ENCODE data around the gene RNF11.
"Not testable (repeated sequence)": the region's sequence is repeated elsewhere in the genome, so short reads cannot be mapped to it uniquely, and the experiment has no call there.

Gene RNF11

DNA sequence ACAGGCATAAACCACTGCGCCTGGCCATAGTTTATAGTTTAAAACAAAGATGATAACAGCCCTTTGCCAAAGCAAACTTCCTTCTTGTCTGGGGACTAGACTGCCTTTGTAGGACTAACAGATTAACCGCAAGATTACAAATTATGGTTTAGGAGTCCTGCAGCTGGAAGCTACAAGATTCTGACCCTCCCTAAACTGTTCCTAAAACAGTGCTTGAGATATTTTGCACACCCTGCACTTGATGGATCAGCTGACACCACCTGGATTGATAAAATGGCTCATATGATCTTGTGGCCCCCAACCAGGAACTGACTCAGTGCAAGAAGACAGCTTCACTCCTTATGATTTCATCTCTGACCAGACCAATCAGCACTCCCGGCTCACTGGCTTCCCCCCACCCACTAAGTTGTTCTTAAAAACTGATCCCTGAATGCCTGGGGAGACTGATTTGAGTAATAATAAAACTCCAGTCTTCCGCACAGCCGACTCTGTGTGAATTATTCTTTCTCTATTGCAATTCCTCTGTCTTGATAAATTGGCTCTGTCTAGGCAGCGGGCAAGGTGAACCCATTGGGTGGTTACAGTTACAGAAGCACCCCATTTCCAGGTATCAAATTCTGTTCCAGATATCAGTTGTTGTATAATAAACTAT, 13.8 kb upstream of the RNF11 start:
- TF ChIP-seq POLR2AphosphoS5 (IDR thresholded peaks at IDR 0.05; ENCODE audit: borderline replicate concordance, low read depth, low read length), result no peak
- H3K27ac ChIP-seq, result no peak overlapping the region
- no peak overlapping the region for H3K9ac ChIP-seq (ENCODE audit: insufficient read length)
- H3K4me3 ChIP-seq, result no peak overlapping the region
- DNase-seq (ENCODE audit: low read depth, low spot score), result no peak
- no peaks in the 10 kb centered on the region for H3K9me3 ChIP-seq (ENCODE audit: low read depth, low read length)
- H3K36me3 ChIP-seq (ENCODE audit: insufficient read depth, low read length), result no peaks in the 10 kb centered on the region

DNA sequence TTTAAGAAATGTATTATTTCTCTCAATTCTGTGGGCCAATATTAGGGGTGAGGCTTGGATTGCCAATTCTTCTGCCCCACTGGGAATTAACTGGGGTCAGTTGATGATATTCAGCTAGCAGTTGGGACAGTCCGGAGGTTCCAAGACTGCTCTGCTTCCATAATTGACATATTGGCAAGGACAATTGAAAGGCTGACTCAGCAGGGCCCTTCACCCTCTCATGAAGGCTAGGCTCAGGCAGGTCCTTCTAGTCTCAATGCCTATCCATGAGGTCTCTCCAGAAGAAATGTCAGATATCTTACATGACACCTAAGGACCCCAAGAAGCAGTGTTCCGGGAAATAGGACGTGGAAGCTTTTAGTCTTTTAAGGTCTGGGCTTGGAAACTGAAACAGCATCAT, 13.3 kb upstream of the RNF11 start:
- TF ChIP-seq POLR2AphosphoS5 (IDR thresholded peaks at IDR 0.05; ENCODE audit: borderline replicate concordance, low read depth, low read length) (no peak), FOXP2 (optimal IDR thresholded peaks at IDR 0.05; ENCODE audit: control extremely low read depth, extremely low read length, insufficient read depth) (no peak), EZH2 (IDR thresholded peaks at IDR 0.05) (no peak)

DNA sequence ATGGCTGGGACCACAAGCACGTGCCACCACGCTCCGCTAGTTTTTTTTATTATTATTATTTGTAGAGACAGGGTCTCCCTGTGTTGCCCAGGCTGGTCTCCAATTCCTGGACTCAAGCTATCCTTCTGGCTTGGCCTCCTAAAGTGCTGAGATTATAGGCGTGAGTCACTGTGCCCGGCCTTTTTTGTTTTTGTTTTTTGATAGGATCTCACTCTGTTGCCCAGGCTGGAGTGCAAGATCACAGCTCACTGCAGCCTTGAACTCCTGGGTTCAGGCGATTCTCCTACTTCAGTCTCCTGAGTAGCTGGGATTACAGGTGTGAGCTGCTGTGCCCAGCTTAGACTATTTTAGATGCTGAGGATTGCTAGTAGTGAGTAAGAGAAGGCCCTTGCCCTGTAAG, 11.8 kb upstream of the RNF11 start:
- TF ChIP-seq POLR2AphosphoS5 (IDR thresholded peaks at IDR 0.05; ENCODE audit: borderline replicate concordance, low read depth, low read length), result no peak
- TF ChIP-seq EZH2 (IDR thresholded peaks at IDR 0.05), result no peak
- no peak for TF ChIP-seq FOXP2 (optimal IDR thresholded peaks at IDR 0.05; ENCODE audit: control extremely low read depth, extremely low read length, insufficient read depth)
- Histone ChIP-seq H3K4me3 (no peak overlapping the region), H3K27ac (no peak overlapping the region), H3K36me3 (ENCODE audit: insufficient read depth, low read length) (no peaks in the 10 kb centered on the region), H3K9me3 (ENCODE audit: low read depth, low read length) (no peaks in the 10 kb centered on the region), H3K9ac (ENCODE audit: insufficient read length) (no peak overlapping the region)
- no peak for DNase-seq (ENCODE audit: low read depth, low spot score)

More for the DNA sequence above, 13.3 kb upstream of the RNF11 start:
- Histone ChIP-seq H3K36me3 (ENCODE audit: insufficient read depth, low read length) (no peaks in the 10 kb centered on the region), H3K9ac (ENCODE audit: insufficient read length) (no peak overlapping the region), H3K4me3 (no peak overlapping the region), H3K27ac (no peak overlapping the region), H3K9me3 (ENCODE audit: low read depth, low read length) (no peaks in the 10 kb centered on the region)
- DNase-seq (ENCODE audit: low read depth, low spot score), result no peak

DNA sequence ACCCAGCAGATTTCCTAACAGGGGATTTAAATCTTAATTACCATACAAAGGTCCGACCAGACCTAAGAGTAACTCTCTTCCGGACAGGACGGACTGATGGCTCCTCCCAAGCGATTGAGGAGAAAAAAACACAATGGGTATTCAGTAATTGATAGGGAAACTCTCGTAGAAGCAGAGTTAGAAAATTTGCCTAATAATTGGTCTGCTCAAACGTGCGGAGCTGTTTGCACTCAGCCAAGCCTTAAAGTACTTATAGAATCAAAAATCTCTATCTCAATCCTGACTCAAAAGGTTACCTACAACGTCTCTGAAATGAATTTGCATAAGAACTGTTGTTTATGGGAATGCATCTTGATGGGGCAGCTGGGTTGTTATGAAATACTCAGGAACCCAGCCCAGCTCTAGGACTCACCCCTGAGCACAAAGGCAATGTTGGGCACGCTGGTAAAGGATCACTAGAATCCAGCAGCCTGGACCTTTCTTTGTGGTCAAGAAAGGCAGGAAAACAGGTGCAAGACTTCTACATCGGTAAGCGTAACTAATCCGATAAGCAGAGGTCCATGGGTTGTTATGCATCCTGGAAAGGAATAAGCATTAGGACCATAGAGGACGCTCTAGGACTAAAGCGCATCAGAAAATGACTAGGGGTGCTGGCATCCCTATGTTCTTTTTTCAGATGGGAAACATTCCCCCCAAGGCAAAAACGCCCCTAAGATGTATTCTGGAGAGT, 8.7 kb upstream of the RNF11 start:
- H3K27ac ChIP-seq; H3K36me3 ChIP-seq (ENCODE audit: insufficient read depth, low read length); H3K4me3 ChIP-seq; H3K9me3 ChIP-seq (ENCODE audit: low read depth, low read length); DNase-seq (ENCODE audit: low read depth, low spot score); H3K9ac ChIP-seq (ENCODE audit: insufficient read length): not testable (repeated sequence)

DNA sequence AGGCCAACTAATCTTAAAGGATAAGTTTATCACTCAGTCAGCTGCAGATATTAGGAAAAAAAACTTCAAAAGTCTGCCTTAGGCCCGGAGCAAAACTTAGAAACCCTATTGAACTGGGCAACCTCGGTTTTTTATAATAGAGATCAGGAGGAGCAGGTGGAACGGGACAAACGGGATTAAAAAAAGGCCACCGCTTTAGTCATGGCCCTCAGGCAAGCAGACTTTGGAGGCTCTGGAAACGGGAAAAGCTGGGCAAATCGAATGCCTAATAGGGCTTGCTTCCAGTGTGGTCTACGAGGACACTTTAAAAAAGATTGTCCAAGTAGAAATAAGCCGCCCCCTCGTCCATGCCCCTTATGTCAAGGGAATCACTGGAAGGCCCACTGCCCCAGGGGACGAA, 7.6 kb upstream of the RNF11 start:
- H3K9ac ChIP-seq (ENCODE audit: insufficient read length); DNase-seq (ENCODE audit: low read depth, low spot score); H3K4me3 ChIP-seq; H3K27ac ChIP-seq; H3K36me3 ChIP-seq (ENCODE audit: insufficient read depth, low read length); H3K9me3 ChIP-seq (ENCODE audit: low read depth, low read length): not testable (repeated sequence)

DNA sequence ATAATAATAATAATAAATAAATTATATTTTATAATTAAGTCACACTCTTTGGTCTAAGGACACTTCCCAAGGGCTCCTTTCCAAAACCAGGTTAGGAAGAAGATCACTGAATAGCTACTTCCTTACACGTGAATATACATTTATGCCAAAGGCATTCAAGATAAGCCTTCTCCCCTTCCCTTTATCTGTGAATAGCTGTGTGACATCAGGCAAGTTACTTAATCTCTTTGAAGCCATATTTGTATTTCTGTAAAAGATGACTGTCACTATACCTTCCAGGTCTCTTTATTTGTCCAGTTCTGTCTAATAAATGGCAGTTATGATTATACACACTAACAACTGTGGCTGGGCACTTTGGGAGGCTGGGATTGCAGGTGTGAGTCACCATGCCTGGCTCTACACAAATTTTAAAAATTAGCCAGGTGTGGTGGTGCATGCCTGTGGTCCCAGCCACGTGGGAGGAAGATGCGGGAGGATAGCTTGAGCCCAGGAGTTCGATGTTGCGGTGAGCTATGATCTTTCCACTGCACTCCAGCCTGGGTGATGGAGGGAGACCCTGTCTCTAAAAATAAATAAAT, 5.5 kb upstream of the RNF11 start:
- no peak for TF ChIP-seq FOXP2 (optimal IDR thresholded peaks at IDR 0.05; ENCODE audit: control extremely low read depth, extremely low read length, insufficient read depth)
- TF ChIP-seq EZH2 (IDR thresholded peaks at IDR 0.05), result no peak
- TF ChIP-seq POLR2AphosphoS5 (IDR thresholded peaks at IDR 0.05; ENCODE audit: borderline replicate concordance, low read depth, low read length), result no peak
- no peaks in the 10 kb centered on the region for H3K36me3 ChIP-seq (ENCODE audit: insufficient read depth, low read length)
- H3K9ac ChIP-seq (ENCODE audit: insufficient read length), result no peak overlapping the region
- no peak overlapping the region for H3K27ac ChIP-seq
- no peak for DNase-seq (ENCODE audit: low read depth, low spot score)
- H3K9me3 ChIP-seq (ENCODE audit: low read depth, low read length), result no peaks in the 10 kb centered on the region
- no peak overlapping the region for H3K4me3 ChIP-seq

DNA sequence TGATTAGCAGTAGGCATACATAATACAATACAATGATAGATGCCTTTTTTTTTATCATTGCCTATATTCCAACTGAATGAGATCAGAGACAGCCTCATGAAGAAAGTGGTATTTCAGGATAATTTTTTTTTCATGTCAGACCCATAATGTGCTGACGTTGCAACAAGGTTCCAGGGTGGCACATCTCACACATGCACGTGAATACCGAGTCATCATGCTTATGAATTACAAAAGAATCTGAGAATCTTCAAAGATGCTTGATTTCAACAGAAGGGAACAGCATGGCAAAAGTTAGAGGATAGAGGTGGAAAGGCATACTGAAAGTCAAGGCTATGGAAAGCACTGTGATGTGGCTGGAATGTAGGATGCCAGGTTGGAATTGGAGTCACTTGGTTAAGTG, 5.0 kb upstream of the RNF11 start:
- TF ChIP-seq EZH2 (IDR thresholded peaks at IDR 0.05) (no peak), POLR2AphosphoS5 (IDR thresholded peaks at IDR 0.05; ENCODE audit: borderline replicate concordance, low read depth, low read length) (no peak), FOXP2 (optimal IDR thresholded peaks at IDR 0.05; ENCODE audit: control extremely low read depth, extremely low read length, insufficient read depth) (no peak)
- Histone ChIP-seq H3K4me3 (no peak overlapping the region), H3K9me3 (ENCODE audit: low read depth, low read length) (no peaks in the 10 kb centered on the region), H3K27ac (no peak overlapping the region), H3K36me3 (ENCODE audit: insufficient read depth, low read length) (no peaks in the 10 kb centered on the region), H3K9ac (ENCODE audit: insufficient read length) (no peak overlapping the region)
- DNase-seq (ENCODE audit: low read depth, low spot score), result no peak

DNA sequence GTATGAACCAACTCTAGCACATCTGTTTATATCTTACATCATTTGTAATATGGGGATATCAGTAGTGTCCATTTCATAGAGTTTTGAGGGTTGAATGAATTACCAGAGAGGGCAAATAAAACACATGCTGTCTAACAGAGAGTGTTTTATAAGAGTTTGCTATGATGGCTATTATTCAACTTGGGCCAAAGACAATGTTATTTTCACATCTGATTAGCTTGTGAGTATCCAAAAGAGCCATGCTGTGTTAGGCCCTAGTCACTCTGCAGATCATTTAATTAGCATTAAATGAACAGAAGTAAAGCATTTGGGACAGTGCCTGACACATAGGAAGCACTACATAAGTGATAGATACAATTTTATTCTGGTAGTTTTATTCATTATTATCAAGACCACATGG, 4.2 kb upstream of the RNF11 start:
- TF ChIP-seq EZH2 (IDR thresholded peaks at IDR 0.05) (no peak), FOXP2 (optimal IDR thresholded peaks at IDR 0.05; ENCODE audit: control extremely low read depth, extremely low read length, insufficient read depth) (no peak), POLR2AphosphoS5 (IDR thresholded peaks at IDR 0.05; ENCODE audit: borderline replicate concordance, low read depth, low read length) (no peak)
- H3K9me3 ChIP-seq (ENCODE audit: low read depth, low read length), result no peaks in the 10 kb centered on the region
- H3K4me3 ChIP-seq, result no peak overlapping the region
- H3K36me3 ChIP-seq (ENCODE audit: insufficient read depth, low read length), result no peaks in the 10 kb centered on the region
- DNase-seq (ENCODE audit: low read depth, low spot score), result no peak
- H3K27ac ChIP-seq, result no peak overlapping the region
- H3K9ac ChIP-seq (ENCODE audit: insufficient read length), result no peak overlapping the region

DNA sequence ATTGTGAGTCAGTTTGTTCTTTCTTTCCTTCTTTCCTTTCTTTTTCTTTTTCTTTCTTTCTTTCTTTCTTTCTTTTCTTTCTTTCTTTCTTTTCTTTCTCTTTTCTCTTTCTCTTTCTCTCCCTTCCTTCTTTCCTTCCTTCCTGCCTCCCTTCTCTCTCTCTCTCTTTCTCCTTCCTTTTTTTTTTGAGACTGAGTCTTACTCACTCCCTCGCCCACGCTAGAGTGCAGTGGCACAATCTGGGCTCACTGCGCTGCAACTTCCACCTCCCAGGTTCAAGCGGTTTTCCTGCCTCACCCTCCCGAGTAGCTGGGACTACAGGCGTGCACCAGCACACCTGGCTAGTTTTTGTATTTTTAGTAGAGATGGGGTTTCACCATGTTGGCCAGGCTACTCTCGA, 1.8 kb upstream of the RNF11 start:
- not testable (repeated sequence) for H3K27ac ChIP-seq; H3K36me3 ChIP-seq (ENCODE audit: insufficient read depth, low read length); H3K9me3 ChIP-seq (ENCODE audit: low read depth, low read length); DNase-seq (ENCODE audit: low read depth, low spot score); H3K9ac ChIP-seq (ENCODE audit: insufficient read length); H3K4me3 ChIP-seq

All from SK-N-MC (cell line).